Epithelial cell of prostate (primary cell): ENCODE measurements around the gene MCAT.
A peak's percentile ranks its signal among the peaks of the same experiment; 100 is the strongest.

Experiments
- DNase-seq: peaks from one replicate; pipeline ENCODE4 v3.0.0-alpha.2; 2011; ENCODE audit warnings: low read depth, low spot score
- H3K27ac ChIP-seq: fragments of 450-650 bp; 2 replicates; pipeline ENCODE4 v1.5.1; 2017; ENCODE audit warnings: mild to moderate bottlenecking

MCAT gene

DNA sequence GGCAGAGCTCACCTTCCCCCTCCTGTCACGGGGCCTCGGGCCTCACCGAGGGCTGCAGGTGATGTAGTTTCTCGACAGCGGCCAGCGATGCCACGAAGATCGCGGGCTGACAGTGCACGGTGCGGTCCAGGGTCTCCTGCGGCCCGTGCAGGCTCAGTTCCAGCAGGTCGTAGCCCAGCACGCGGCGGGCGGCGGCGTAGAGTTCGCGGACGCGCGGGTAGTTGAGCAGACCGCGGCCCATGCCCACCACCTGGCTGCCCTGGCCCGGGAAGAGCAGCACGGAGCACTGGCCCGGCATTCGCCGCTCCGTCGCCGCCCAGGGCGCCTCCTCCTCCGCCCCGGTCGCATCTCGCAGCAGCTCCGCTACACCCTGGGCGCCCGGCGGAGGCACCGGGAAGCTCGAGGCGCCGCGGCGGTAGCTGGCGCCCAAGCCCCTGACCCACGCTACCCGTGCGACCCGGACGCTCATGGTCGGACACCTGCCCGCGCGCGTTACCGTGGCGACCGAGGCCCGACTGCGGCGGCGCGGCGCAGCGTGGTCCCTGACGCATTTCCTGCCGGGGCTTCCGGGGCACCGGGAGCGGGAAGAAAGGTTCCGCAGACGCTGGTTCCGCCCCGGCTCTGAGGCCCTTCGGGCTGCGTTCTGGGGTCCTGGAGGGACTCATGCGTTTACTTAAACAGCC, at the start of gene MCAT:
Gene MCAT (minus strand): TSS at position 519 of the 683 bp plus-strand sequence. CDS start 50 bp downstream, at position 469.
- DNase-seq, result no peak
- H3K27ac ChIP-seq, result peak within 1 kb of the TSS; percentile 33

DNA sequence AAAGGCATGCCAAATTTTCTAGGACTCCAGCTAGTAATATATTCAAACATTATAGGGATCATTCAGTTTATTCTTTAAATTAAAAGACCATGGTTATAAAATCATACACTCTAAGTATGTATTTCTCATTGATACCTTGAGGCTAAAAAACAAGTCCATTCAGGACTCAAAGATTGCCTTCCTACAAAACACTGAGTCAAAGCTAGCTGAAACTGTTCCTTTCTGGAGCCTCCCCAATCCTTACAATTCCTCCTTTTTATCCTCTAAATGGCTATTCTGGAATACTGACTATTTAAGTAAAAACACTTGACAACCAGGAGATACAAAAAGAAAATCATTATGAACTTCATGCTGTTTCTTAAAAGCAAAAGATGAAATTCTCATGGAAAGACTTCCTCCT, 48.6 kb upstream of the MCAT start:
- DNase-seq, result no peak
- H3K27ac ChIP-seq, result no peak overlapping the region

- DNase-seq, result no peak
- H3K27ac ChIP-seq, result peak overlapping the region; percentile 15
Observed at GRCh38 chr22:43188829-43189545, 45.8 kb upstream of the MCAT start.

GRCh38 chr22:43187171-43188099, 44.2 kb upstream of the MCAT start:
- DNase-seq, result peak; percentile 59
- peak overlapping the region; percentile 87 for H3K27ac ChIP-seq

- H3K27ac ChIP-seq, result peak within 1 kb of the TSS; percentile 87
- no peak for DNase-seq
Observed at GRCh38 chr22:43186272-43187170, 43.3 kb upstream of the MCAT start, which contains the start of gene TTLL12. TTLL12 (minus strand) TSS chr22:43187134; CDS start chr22:43187069, 65 bp downstream.

GRCh38 chr22:43185860-43186261, 42.7 kb upstream of the MCAT start:
- DNase-seq, result no peak
- peak overlapping the region; percentile 63 for H3K27ac ChIP-seq

DNA sequence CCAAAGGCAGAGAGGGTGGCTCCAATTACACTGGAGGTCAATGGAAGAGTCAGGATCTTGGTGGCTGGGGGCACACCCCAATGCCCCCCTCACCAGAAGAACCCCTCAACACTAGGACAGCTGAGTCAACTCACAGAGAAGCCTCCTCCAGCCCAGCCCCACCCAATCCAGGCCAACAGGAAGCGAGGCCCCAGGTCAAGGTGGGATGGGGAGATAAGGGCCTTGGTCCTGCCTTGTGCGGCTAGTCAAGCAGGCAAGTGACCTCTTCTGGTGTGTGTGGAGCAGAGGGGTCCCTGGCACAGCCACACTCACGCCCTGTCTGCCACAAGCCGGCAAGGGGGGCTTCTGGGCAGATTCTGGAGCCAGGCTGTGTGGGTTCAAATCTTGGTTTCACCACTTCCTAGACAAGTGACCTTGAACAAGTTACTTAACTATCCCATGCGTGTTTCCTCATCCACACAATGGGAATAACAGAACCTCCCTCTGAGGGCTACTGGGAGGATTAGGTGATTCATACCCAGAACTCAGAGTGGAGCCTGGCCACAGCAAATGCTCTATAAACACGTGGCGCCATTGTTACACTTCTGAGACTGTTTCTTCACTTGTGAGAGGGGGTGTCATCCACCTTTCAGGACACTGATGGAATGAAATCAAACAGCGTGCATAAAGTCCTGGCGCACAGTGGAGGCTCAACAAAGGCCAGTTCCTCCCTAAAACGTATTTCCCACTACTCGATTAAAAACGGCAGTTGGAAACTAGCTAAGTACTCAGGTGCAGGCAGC, 40.5 kb upstream of the MCAT start:
- peak; percentile 26 for DNase-seq
- peak overlapping the region; percentile 65 for H3K27ac ChIP-seq

GRCh38 chr22:43182726-43183125, 39.5 kb upstream of the MCAT start:
- DNase-seq, result no peak
- H3K27ac ChIP-seq, result no peak overlapping the region

GRCh38 chr22:43182118-43182517, 38.9 kb upstream of the MCAT start:
- no peak overlapping the region for H3K27ac ChIP-seq
- no peak for DNase-seq

DNA sequence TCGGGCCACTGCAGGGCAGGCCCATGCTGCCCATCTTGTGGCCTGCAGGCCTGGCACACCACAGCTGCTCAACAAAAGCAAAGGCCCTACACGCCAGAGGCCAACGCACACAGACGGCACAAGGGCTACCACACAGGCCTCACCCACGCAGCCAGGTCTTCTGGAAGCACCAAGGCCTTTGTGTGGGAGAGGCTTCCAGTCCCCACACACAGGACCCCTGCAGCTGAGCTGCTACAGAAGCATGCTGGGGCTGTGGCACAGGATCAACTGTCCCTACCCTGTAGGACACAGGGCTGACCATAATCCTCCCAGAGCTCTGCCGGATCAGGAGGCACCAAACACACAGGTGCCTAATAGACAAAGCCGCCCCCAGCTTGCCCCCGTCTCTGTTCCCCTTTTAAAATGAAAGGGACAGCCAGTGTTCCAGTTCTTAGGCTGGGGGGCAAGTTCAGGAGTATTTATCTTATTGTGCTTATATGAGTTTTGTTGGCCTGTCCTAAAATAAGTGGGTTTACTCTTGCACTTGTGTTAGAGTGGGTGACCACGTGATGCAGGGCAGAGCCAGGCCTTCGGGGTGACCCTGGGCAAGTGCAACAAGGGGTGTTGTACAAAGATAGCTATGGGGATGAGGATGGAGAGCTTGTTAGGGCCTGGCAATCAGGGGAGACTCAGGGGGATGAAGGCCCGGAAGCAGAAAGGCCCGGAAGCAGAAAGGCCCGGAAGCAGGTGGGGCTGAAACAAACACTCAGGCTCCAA, 38.3 kb upstream of the MCAT start:
- no peak for DNase-seq
- no peak overlapping the region for H3K27ac ChIP-seq

GRCh38 chr22:43180670-43181069, 37.5 kb upstream of the MCAT start:
- no peak for DNase-seq

GRCh38 chr22:43179911-43180195, 36.7 kb upstream of the MCAT start:
- DNase-seq, result no peak
- H3K27ac ChIP-seq, result no peak overlapping the region

More at GRCh38 chr22:43180670-43181069, 37.5 kb upstream of the MCAT start:
- no peak overlapping the region for H3K27ac ChIP-seq

- no peak overlapping the region for H3K27ac ChIP-seq
- no peak for DNase-seq
Observed at GRCh38 chr22:43179146-43179910, 36.1 kb upstream of the MCAT start.

- no peak overlapping the region for H3K27ac ChIP-seq
- DNase-seq, result no peak
Observed at GRCh38 chr22:43177479-43177878, 34.3 kb upstream of the MCAT start.

- H3K27ac ChIP-seq, result no peak overlapping the region
- DNase-seq, result no peak
Observed at GRCh38 chr22:43176090-43176489, 32.9 kb upstream of the MCAT start.

DNA sequence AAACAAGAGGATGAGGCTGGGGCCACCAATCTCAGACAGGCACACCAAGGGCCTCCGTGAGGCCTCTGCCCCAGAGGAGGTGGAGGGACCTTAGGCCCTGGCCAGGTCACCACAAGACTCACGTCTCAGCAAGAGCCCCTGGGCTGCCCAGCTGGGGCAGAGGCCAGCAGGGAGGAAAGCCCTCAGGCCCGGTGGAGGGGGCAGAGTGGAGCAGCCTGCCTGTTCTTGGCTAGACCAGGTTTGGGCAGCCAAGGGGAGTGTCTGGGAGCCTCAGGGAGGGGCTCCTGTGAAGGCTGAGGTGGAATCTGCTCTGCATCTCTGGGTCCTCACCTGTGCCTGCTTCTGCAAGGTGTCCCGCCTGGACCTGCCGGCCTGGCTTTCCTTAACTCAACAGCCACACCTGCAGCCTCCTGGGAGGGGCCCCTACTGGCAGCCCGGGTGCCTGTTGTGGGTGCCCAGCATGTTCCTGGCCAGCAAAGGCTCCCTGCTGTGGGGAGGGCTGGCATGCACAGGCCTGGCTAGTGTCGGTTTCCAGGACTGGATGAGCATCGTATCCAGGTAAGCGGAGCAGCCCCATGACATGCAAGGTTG, 31.8 kb upstream of the MCAT start:
- no peak overlapping the region for H3K27ac ChIP-seq
- DNase-seq, result no peak

DNA sequence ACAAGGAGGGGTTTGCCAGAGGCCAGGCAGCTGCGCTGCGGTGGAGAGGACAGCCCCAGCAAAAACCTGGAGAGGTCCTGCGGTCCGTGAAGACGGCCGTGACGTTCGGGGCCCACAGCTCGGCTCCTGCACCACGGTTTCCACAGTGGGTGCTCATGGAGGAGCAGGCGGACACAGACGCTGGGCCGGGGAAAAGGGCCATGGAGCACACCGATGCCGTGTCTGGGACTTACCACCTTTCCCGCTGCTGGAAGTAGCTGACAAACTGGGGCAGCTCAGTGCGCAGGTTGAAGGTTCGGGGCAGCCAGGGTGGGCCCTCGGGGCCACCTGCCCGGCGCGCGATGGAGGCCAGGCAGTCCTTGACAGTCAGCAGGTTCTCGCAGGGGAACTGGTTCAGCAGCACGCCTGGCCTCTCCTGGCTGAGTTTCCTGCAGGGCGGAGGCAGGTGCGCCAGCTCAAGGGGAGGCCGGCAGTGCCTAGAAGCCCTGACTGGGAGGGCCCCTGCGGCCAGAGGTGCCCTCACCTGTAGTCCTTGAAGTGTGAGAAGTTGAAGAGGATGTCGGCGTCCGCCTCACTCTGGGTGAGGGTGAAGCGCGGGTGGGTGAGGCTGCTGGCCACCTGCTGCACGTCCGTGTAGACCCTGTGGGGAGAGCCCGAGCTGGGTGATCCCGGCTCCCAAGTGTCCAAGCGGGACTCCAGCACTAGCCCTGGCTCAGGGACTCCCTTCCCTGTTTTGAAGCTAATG, 30.9 kb upstream of the MCAT start:
- no peak overlapping the region for H3K27ac ChIP-seq
- no peak for DNase-seq
